NCI-H526 treated with DMSO at 0.1 percent for 48 hours (cell line): Measurements from ENCODE around the gene GPATCH8.

Source experiments
- DNase-seq: peaks from one replicate; lab custom pipeline; 2025; lab: John Stamatoyannopoulos, UW

Gene GPATCH8

GRCh38 chr17:44451016-44451627 lies 52.1 kb downstream of the GPATCH8 start:
- no peak for DNase-seq

- no peak for DNase-seq
Observed at GRCh38 chr17:44448412-44448811, 54.8 kb downstream of the GPATCH8 start.

GRCh38 chr17:44444735-44445105 lies 58.5 kb downstream of the GPATCH8 start:
- no peak for DNase-seq

- DNase-seq: no peak
Observed at GRCh38 chr17:44442806-44443205, 60.4 kb downstream of the GPATCH8 start.

GRCh38 chr17:44439168-44439567 lies 64.0 kb downstream of the GPATCH8 start:
- DNase-seq: no peak

GRCh38 chr17:44438636-44439035 lies 64.6 kb downstream of the GPATCH8 start:
- no peak for DNase-seq

- DNase-seq: no peak
Observed at GRCh38 chr17:44436336-44436735, 66.9 kb downstream of the GPATCH8 start.

- no peak for DNase-seq
Observed at GRCh38 chr17:44432254-44433157, 70.7 kb downstream of the GPATCH8 start.

GRCh38 chr17:44424828-44425461 lies 78.3 kb downstream of the GPATCH8 start:
- no peak for DNase-seq

- no peak for DNase-seq
Observed at GRCh38 chr17:44417553-44417952, 85.7 kb downstream of the GPATCH8 start.

GRCh38 chr17:44416558-44417289 lies 86.5 kb downstream of the GPATCH8 start:
- no peak for DNase-seq

- no peak for DNase-seq
Observed at GRCh38 chr17:44414394-44415155, 88.6 kb downstream of the GPATCH8 start.

- DNase-seq: no peak
Observed at GRCh38 chr17:44409309-44410028, 93.7 kb downstream of the GPATCH8 start.

GRCh38 chr17:44408786-44409185 lies 94.4 kb downstream of the GPATCH8 start:
- DNase-seq: no peak

GRCh38 chr17:44402564-44403172 lies 100.5 kb downstream of the GPATCH8 start:
- no peak for DNase-seq

GRCh38 chr17:44400226-44400847 lies 102.9 kb downstream of the GPATCH8 start:
- no peak for DNase-seq

GRCh38 chr17:44398692-44399691 lies 104.2 kb downstream of the GPATCH8 start:
- no peak for DNase-seq
